Peyer's patch (tissue), 4 donors: ENCODE data around the gene ELAVL4. TPM values are rescaled to one million over a fixed set of nuclear protein-coding genes. Genes with fewer than 3 reads are reported as not detected.

ENCODE experiments used
- DNase-seq, 3 donors: peaks; one replicate each; pipeline ENCODE4 v3.0.0-alpha.2; 2017 to 2019
- H3K27ac ChIP-seq, 4 donors: fragments of 200-600 bp; sonication (generic); one replicate each; pipeline ENCODE4 v1.5.1; 2016 to 2019
- H3K27me3 ChIP-seq, 2 donors: fragments of 200-600 bp; sonication (generic); one replicate each; pipeline ENCODE4 v1.5.1; 2019
- H3K36me3 ChIP-seq, 3 donors: fragments of 200-600 bp; sonication (generic); one replicate each; pipeline ENCODE4 v1.5.1; 2016 to 2019
- H3K4me1 ChIP-seq, 4 donors: fragments of 200-600 bp; sonication (generic); one replicate each; pipeline ENCODE4 v1.5.1; 2016 to 2019
- H3K4me3 ChIP-seq, 4 donors: fragments of 200-600 bp; sonication (generic); 1 replicate in 3 of 4; 2 replicates in 1 of 4; pipeline ENCODE4 v1.5.1; 2016 to 2019; ENCODE audit warnings: mild to moderate bottlenecking in 1 of 4
- H3K9me3 ChIP-seq, 4 donors: fragments of 200-600 bp; sonication (generic); one replicate each; pipeline ENCODE4 v1.5.1; 2016 to 2019; ENCODE audit warnings: mild to moderate bottlenecking in 1 of 4
- POLR2A ChIP-seq, 2 donors: fragments of 450-650 bp; IDR thresholded peaks; one replicate each; pipeline ENCODE4 v1.5.1; 2017; ENCODE audit warnings: antibody characterized with exemption in 2 of 2, mild to moderate bottlenecking in 2 of 2, moderate library complexity in 2 of 2
- total RNA-seq, 4 donors: library from RNA; depleted of rRNA; stranded (reverse); fragments of >200 nt; gene quantifications; one replicate each; pipeline ENCODE4 v1.1.0, GENCODE V29; 2016
- TF ChIP-seq, protein P1 (sequence below), 6 experiments: fragments of 450-650 bp in 4 of 6; fragments of 200-600 bp in 2 of 6; sonication (generic) in 1 of 6; IDR thresholded peaks; one replicate each; pipeline ENCODE4 v1.5.1; 2017 to 2019; ENCODE audit warnings: antibody characterized with exemption in 6 of 6, mild to moderate bottlenecking in 3 of 6, moderate library complexity in 1 of 6

ELAVL4 gene
- total RNA-seq, 4 donors from 2014 or later: 0.18 to 5.5 (median 2.6) TPM

GRCh38 chr1:50148142-50148923 is 39.6 kb downstream of the ELAVL4 start:
- TF ChIP-seq POLR2A (IDR thresholded peaks at IDR 0.05): no peak
- TF ChIP-seq, protein P1, sequence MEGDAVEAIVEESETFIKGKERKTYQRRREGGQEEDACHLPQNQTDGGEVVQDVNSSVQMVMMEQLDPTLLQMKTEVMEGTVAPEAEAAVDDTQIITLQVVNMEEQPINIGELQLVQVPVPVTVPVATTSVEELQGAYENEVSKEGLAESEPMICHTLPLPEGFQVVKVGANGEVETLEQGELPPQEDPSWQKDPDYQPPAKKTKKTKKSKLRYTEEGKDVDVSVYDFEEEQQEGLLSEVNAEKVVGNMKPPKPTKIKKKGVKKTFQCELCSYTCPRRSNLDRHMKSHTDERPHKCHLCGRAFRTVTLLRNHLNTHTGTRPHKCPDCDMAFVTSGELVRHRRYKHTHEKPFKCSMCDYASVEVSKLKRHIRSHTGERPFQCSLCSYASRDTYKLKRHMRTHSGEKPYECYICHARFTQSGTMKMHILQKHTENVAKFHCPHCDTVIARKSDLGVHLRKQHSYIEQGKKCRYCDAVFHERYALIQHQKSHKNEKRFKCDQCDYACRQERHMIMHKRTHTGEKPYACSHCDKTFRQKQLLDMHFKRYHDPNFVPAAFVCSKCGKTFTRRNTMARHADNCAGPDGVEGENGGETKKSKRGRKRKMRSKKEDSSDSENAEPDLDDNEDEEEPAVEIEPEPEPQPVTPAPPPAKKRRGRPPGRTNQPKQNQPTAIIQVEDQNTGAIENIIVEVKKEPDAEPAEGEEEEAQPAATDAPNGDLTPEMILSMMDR (IDR thresholded peaks at IDR 0.05): no peak

DNA sequence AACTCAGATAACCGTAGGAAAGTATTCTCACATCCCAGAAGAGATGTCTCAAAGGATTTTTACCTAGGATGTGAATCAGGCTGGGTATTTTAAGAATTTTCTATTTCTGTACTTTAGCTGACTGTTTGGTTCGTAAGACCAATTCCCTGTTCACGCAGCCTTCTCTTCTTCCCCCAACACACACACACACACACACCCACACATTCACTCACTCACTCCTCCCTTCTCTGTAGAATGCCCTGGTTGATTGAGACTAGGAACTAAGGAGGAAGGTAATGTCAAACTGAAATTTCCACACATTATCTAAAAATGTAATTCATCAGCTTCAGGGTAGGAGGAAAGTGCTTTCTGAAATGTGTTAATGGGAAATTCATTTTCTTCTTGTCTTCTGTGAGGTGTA is 43.5 kb downstream of the ELAVL4 start:
- no peaks in the 10 kb centered on the region for H3K36me3 ChIP-seq
- no peaks in the 10 kb centered on the region for H3K27me3 ChIP-seq
- DNase-seq: no peak
- no peak overlapping the region for H3K4me3 ChIP-seq
- TF ChIP-seq, protein P1 (IDR thresholded peaks at IDR 0.05): no peak
- no peak for TF ChIP-seq POLR2A (IDR thresholded peaks at IDR 0.05)
- no peaks in the 10 kb centered on the region for H3K4me1 ChIP-seq
- H3K27ac ChIP-seq: no peak overlapping the region
- no peaks in the 10 kb centered on the region for H3K9me3 ChIP-seq

More at GRCh38 chr1:50148142-50148923, 39.6 kb downstream of the ELAVL4 start:
- DNase-seq: no peak
- Histone ChIP-seq H3K4me1 (no peaks in the 10 kb centered on the region), H3K27me3 (no peaks in the 10 kb centered on the region), H3K4me3 (no peak overlapping the region), H3K9me3 (no peaks in the 10 kb centered on the region), H3K27ac (no peak overlapping the region), H3K36me3 (no peaks in the 10 kb centered on the region)

DNA sequence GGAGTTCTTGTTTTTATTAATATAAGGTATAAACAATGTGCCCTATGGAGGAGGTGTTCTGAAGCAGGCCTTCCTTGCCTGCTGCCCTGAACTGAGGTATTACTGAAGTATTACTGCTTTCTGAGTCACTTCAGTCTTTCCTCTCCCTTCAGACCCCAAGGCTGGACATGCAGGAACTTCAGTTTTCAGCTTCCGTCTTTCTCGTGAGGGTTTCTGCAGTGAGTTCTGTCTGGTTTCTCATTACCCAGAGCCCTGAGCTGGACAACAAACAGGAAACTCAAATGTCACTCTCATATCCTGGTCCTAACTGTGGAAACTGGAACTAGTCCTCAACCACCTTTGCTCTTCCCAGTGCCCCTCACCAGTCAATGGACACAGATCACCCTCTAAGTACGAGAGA is 46.8 kb downstream of the ELAVL4 start:
- no peak for DNase-seq
- Histone ChIP-seq H3K9me3 (no peaks in the 10 kb centered on the region), H3K27ac (no peak overlapping the region), H3K4me1 (no peaks in the 10 kb centered on the region), H3K36me3 (no peaks in the 10 kb centered on the region), H3K27me3 (no peaks in the 10 kb centered on the region), H3K4me3 (no peak overlapping the region)
- TF ChIP-seq, protein P1 (IDR thresholded peaks at IDR 0.05): no peak
- no peak for TF ChIP-seq POLR2A (IDR thresholded peaks at IDR 0.05)

GRCh38 chr1:50156241-50157010 is 47.7 kb downstream of the ELAVL4 start:
- TF ChIP-seq, protein P1 (IDR thresholded peaks at IDR 0.05): no peak
- TF ChIP-seq POLR2A (IDR thresholded peaks at IDR 0.05): no peak
- Histone ChIP-seq H3K4me1 (no peaks in the 10 kb centered on the region), H3K27ac (no peak overlapping the region), H3K27me3 (no peaks in the 10 kb centered on the region), H3K36me3 (no peaks in the 10 kb centered on the region), H3K9me3 (no peaks in the 10 kb centered on the region), H3K4me3 (no peak overlapping the region)
- DNase-seq: no peak

- Histone ChIP-seq H3K27me3 (no peaks in the 10 kb centered on the region), H3K36me3 (no peaks in the 10 kb centered on the region), H3K4me1 (no peaks in the 10 kb centered on the region), H3K9me3 (no peaks in the 10 kb centered on the region), H3K27ac (no peak overlapping the region), H3K4me3 (no peak overlapping the region)
- no peak for DNase-seq
- TF ChIP-seq, protein P1 (IDR thresholded peaks at IDR 0.05): no peak
- no peak for TF ChIP-seq POLR2A (IDR thresholded peaks at IDR 0.05)
These were observed 48.7 kb downstream of the ELAVL4 start for GRCh38 chr1:50157306-50157941.
